ENCODE measurements around the gene ABLIM3. TPM values are rescaled to one million over a fixed set of nuclear protein-coding genes. Genes with fewer than 3 reads are reported as not detected.

Gene ABLIM3
- polyA plus RNA-seq, 1 donor from 2014 or later = 17.7 TPM

GRCh38 chr5:149181732-149182131 is 40.4 kb downstream of the ABLIM3 start:
- H3K36me3 ChIP-seq (ENCODE audit: insufficient read depth, low read length) = no peaks in the 10 kb centered on the region
- H3K9me3 ChIP-seq (ENCODE audit: low read length) = no peaks in the 10 kb centered on the region
- H3F3A ChIP-seq (ENCODE audit: insufficient read depth, low read length, poor library complexity, severe bottlenecking) = no peaks in the 10 kb centered on the region
- no peak overlapping the region for H3K4me3 ChIP-seq (ENCODE audit: low read length)
- no peak for TF ChIP-seq CTCF (IDR thresholded peaks at IDR 0.05; ENCODE audit: poor library complexity, severe bottlenecking)
- TF ChIP-seq EZH2 (IDR thresholded peaks at IDR 0.05; ENCODE audit: borderline replicate concordance, insufficient read depth, low read length, poor library complexity, severe bottlenecking) = no peak
- TF ChIP-seq MXI1 (conservative IDR thresholded peaks at IDR 0.05; ENCODE audit: poor library complexity, severe bottlenecking) = no peak
- TF ChIP-seq RAD21 (conservative IDR thresholded peaks at IDR 0.05) = no peak
- no peak for TF ChIP-seq REST (IDR thresholded peaks at IDR 0.05; ENCODE audit: borderline replicate concordance)
- no peak for TF ChIP-seq EP300 (conservative IDR thresholded peaks at IDR 0.05; ENCODE audit: poor library complexity, severe bottlenecking)
- TF ChIP-seq POLR2AphosphoS5 (IDR thresholded peaks at IDR 0.05) = no peak
- TF ChIP-seq SMC3 (conservative IDR thresholded peaks at IDR 0.05; ENCODE audit: poor library complexity) = no peak
- TF ChIP-seq TAF1 (IDR thresholded peaks at IDR 0.05; ENCODE audit: low read depth) = no peak
- H2AFZ ChIP-seq (ENCODE audit: low read depth, low read length) = no peak overlapping the region
- H4K20me1 ChIP-seq (ENCODE audit: insufficient read depth) = no peaks in the 10 kb centered on the region
- no peak overlapping the region for H3K4me2 ChIP-seq (ENCODE audit: low read length)
- H3K27ac ChIP-seq (ENCODE audit: low read length) = no peak overlapping the region
- no peaks in the 10 kb centered on the region for H3K27me3 ChIP-seq (ENCODE audit: insufficient read depth, low read depth, low read length)
- no peaks in the 10 kb centered on the region for H3K79me2 ChIP-seq (replicated peaks; ENCODE audit: insufficient read depth, low read length)
- H3K9me2 ChIP-seq (ENCODE audit: insufficient read depth, low read length) = no peaks in the 10 kb centered on the region
- no peak overlapping the region for H3K9ac ChIP-seq (ENCODE audit: low read length)

GRCh38 chr5:149182241-149182640 is 40.9 kb downstream of the ABLIM3 start:
- Histone ChIP-seq H3K9me3 (ENCODE audit: low read length) (no peaks in the 10 kb centered on the region), H3K9me2 (ENCODE audit: insufficient read depth, low read length) (no peaks in the 10 kb centered on the region), H3K79me2 (replicated peaks; ENCODE audit: insufficient read depth, low read length) (no peaks in the 10 kb centered on the region), H3K36me3 (ENCODE audit: insufficient read depth, low read length) (no peaks in the 10 kb centered on the region), H2AFZ (ENCODE audit: low read depth, low read length) (no peak overlapping the region), H3K4me3 (ENCODE audit: low read length) (no peak overlapping the region), H3K27me3 (ENCODE audit: insufficient read depth, low read depth, low read length) (no peaks in the 10 kb centered on the region), H3F3A (ENCODE audit: insufficient read depth, low read length, poor library complexity, severe bottlenecking) (no peaks in the 10 kb centered on the region), H3K9ac (ENCODE audit: low read length) (no peak overlapping the region), H3K4me2 (ENCODE audit: low read length) (no peak overlapping the region), H4K20me1 (ENCODE audit: insufficient read depth) (no peaks in the 10 kb centered on the region), H3K27ac (ENCODE audit: low read length) (no peak overlapping the region)
- TF ChIP-seq RAD21 (conservative IDR thresholded peaks at IDR 0.05) (no peak), CTCF (IDR thresholded peaks at IDR 0.05; ENCODE audit: poor library complexity, severe bottlenecking) (no peak), TAF1 (IDR thresholded peaks at IDR 0.05; ENCODE audit: low read depth) (no peak)
